HepG2 (cell line): ENCODE data around the gene VPREB3. TPM values are rescaled to one million over a fixed set of nuclear protein-coding genes. Genes with fewer than 3 reads are reported as not detected.

Source experiments
- ARID2 ChIP-seq: sonication (generic); formaldehyde crosslinking; IDR thresholded peaks from 2 replicates; pipeline ENCODE4 v1.8.1; 2022; ENCODE audit warnings: mild to moderate bottlenecking, missing genetic modification reagents, borderline replicate concordance
- BCL3 ChIP-seq: sonication (generic); formaldehyde crosslinking; IDR thresholded peaks from 2 replicates; pipeline ENCODE4 v1.5.1; 2020; ENCODE audit warnings: mild to moderate bottlenecking, missing genetic modification reagents, moderate library complexity
- HNRNPK ChIP-seq: fragments of 200-400 bp; formaldehyde crosslinking; IDR thresholded peaks from 2 replicates; pipeline ENCODE4 v1.6.1; 2018; ENCODE audit warnings: low read length, low read depth, moderate library complexity, mild to moderate bottlenecking; ENCODE audit not compliant: poor library complexity, severe bottlenecking
- HNRNPL ChIP-seq: fragments of 200-400 bp; formaldehyde crosslinking; IDR thresholded peaks from 2 replicates; pipeline ENCODE4 v1.6.1; 2017; ENCODE audit warnings: mild to moderate bottlenecking, low read depth, low read length
- KDM2A ChIP-seq: sonication (generic); formaldehyde crosslinking; IDR thresholded peaks from 2 replicates; pipeline ENCODE4 v1.4.0; 2020; ENCODE audit warnings: low read depth, missing genetic modification reagents, borderline replicate concordance
- LBX2 ChIP-seq: sonication (generic); formaldehyde crosslinking; IDR thresholded peaks from 2 replicates; pipeline ENCODE4 v1.5.0; 2020; ENCODE audit warnings: missing genetic modification reagents, mild to moderate bottlenecking, borderline replicate concordance
- LRRFIP1 ChIP-seq: sonication (generic); formaldehyde crosslinking; conservative IDR thresholded peaks from 2 replicates; pipeline ENCODE4 v1.4.0; 2020; ENCODE audit warnings: missing genetic modification reagents
- MAFF ChIP-seq: IDR thresholded peaks from 2 replicates; pipeline ENCODE4 v1.6.1; 2011; ENCODE audit warnings: low read depth, low read length, improper control_type of control experiment
- NR2F6 ChIP-seq, 2 experiments: IDR thresholded peaks; 2 replicates each; pipeline ENCODE4 v1.6.1; 2016; ENCODE audit warnings: antibody characterized with exemption in 1 of 2, mild to moderate bottlenecking in 1 of 2
- PHF5A ChIP-seq: IDR thresholded peaks from one replicate; pipeline ENCODE4 v1.6.1; 2018; ENCODE audit warnings: low read depth, missing genetic modification reagents; ENCODE audit not compliant: unreplicated experiment
- SP4 ChIP-seq: sonication (generic); formaldehyde crosslinking; IDR thresholded peaks from 2 replicates; pipeline ENCODE4 v1.8.1; 2023; ENCODE audit warnings: mild to moderate bottlenecking, missing genetic modification reagents
- TAF15 ChIP-seq: fragments of 200-400 bp; formaldehyde crosslinking; IDR thresholded peaks from one replicate; pipeline ENCODE4 v1.6.1; 2018; ENCODE audit warnings: mild to moderate bottlenecking, low read depth, low read length; ENCODE audit not compliant: poor library complexity, severe bottlenecking
- TEAD2 ChIP-seq: sonication (generic); formaldehyde crosslinking; IDR thresholded peaks from 2 replicates; pipeline ENCODE4 v1.9.0; 2021; ENCODE audit warnings: missing genetic modification reagents
- ZNF10 ChIP-seq: sonication (generic); formaldehyde crosslinking; IDR thresholded peaks from 2 replicates; pipeline ENCODE4 v1.4.0; 2020; ENCODE audit warnings: mild to moderate bottlenecking, low read depth, missing genetic modification reagents, borderline replicate concordance
- ZNF543 ChIP-seq: sonication (generic); formaldehyde crosslinking; IDR thresholded peaks from 2 replicates; pipeline ENCODE4 v1.4.0; 2020; ENCODE audit warnings: mild to moderate bottlenecking, missing genetic modification reagents
- ZNF550 ChIP-seq: sonication (generic); formaldehyde crosslinking; IDR thresholded peaks from 2 replicates; pipeline ENCODE4 v1.4.0; 2020; ENCODE audit warnings: mild to moderate bottlenecking, missing genetic modification reagents, borderline replicate concordance
- ZNF577 ChIP-seq: sonication (generic); formaldehyde crosslinking; IDR thresholded peaks from 2 replicates; pipeline ENCODE4 v1.4.0; 2020; ENCODE audit warnings: mild to moderate bottlenecking, low read depth, missing genetic modification reagents, borderline replicate concordance
- polyA plus RNA-seq, 8 experiments: library from polyadenylated mRNA; depleted of rRNA in 3 of 8; stranded (reverse) in 7 of 8; unstranded in 1 of 8; fragments of >200 nt; fragmentation: Illumina TruSeq in 4 of 8; extraction: Trizol in 4 of 8; gene quantifications; 2 replicates each; pipeline versions ENCODE4 v1.2.1 to v1.2.3, GENCODE V29; 2011 to 2016; ENCODE audit warnings: low read depth in 4 of 8, missing spikeins in 1 of 8, mixed read lengths in 1 of 8; ENCODE audit not compliant: insufficient read depth in 1 of 8
- total RNA-seq, 5 experiments: library from RNA; depleted of rRNA; stranded (reverse); fragments of >200 nt; fragmentation: Illumina TruSeq; extraction: Trizol; gene quantifications; 2 replicates each; pipeline ENCODE4 v1.2.3, GENCODE V29; 2016; ENCODE audit warnings: low read depth in 1 of 5
- TF ChIP-seq, protein P1 (sequence below): sonication (generic); formaldehyde crosslinking; IDR thresholded peaks from 2 replicates; pipeline ENCODE4 v1.4.0; 2020; ENCODE audit warnings: missing genetic modification reagents, low read depth, mild to moderate bottlenecking, borderline replicate concordance
- TF ChIP-seq, protein P2 (sequence below): IDR thresholded peaks from 2 replicates; pipeline ENCODE4 v1.6.1; 2016; ENCODE audit warnings: low read depth
- TF ChIP-seq, protein P3 (sequence below): sonication (generic); formaldehyde crosslinking; IDR thresholded peaks from 2 replicates; pipeline ENCODE4 v1.4.0; 2020; ENCODE audit warnings: mild to moderate bottlenecking, low read depth, missing genetic modification reagents

The VPREB3 gene
- total and polyA plus RNA-seq, 2 of the 13 experiments (the other 11 are each of a cell fraction or from before 2014, with no cell fraction given), result 0.22 TPM; not detected in 1

- TF ChIP-seq BCL3 (CRISPR knock-in tag), result no peak; the same call in 1 of the 2 replicates
- TF ChIP-seq, protein P1, sequence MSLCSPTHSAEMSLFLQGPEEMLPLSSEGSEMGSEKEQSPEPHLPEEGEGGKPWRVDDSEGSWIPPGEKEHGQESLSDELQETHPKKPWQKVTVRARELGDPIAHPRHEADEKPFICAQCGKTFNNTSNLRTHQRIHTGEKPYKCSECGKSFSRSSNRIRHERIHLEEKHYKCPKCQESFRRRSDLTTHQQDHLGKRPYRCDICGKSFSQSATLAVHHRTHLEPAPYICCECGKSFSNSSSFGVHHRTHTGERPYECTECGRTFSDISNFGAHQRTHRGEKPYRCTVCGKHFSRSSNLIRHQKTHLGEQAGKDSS, result no peak; the same call in 1 of the 2 replicates
- TF ChIP-seq, protein P2, sequence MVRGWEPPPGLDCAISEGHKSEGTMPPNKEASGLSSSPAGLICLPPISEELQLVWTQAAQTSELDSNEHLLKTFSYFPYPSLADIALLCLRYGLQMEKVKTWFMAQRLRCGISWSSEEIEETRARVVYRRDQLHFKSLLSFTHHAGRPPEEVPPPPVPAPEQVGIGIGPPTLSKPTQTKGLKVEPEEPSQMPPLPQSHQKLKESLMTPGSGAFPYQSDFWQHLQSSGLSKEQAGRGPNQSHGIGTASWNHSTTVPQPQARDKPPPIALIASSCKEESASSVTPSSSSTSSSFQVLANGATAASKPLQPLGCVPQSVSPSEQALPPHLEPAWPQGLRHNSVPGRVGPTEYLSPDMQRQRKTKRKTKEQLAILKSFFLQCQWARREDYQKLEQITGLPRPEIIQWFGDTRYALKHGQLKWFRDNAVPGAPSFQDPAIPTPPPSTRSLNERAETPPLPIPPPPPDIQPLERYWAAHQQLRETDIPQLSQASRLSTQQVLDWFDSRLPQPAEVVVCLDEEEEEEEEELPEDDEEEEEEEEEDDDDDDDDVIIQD, result no peak
- no peak for TF ChIP-seq LRRFIP1 (CRISPR knock-in tag)
- TF ChIP-seq, protein P3, sequence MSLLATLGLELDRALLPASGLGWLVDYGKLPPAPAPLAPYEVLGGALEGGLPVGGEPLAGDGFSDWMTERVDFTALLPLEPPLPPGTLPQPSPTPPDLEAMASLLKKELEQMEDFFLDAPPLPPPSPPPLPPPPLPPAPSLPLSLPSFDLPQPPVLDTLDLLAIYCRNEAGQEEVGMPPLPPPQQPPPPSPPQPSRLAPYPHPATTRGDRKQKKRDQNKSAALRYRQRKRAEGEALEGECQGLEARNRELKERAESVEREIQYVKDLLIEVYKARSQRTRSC (CRISPR knock-in tag), result no peak
- no peak for TF ChIP-seq LBX2 (CRISPR knock-in tag)
- TF ChIP-seq KDM2A, result 0 out of 2 replicates have a peak, but pooled peaks have one; percentile 23
- TF ChIP-seq ZNF550 (CRISPR knock-in tag), result no peak
- no peak for TF ChIP-seq MAFF
- no peak for TF ChIP-seq ARID2
- no peak; the same call in 1 of the 2 replicates for TF ChIP-seq SP4 (CRISPR knock-in tag)
- TF ChIP-seq TAF15, result no peak
- peak; percentile 8; the same call in 1 of the 2 replicates for TF ChIP-seq NR2F6 (IDR thresholded peaks at IDR 0.05)
- no peak for TF ChIP-seq NR2F6 (CRISPR knock-in tag; IDR thresholded peaks at IDR 0.05)
- TF ChIP-seq PHF5A (CRISPR knock-in tag), result no peak
- no peak for TF ChIP-seq ZNF10 (CRISPR knock-in tag)
- TF ChIP-seq ZNF543 (CRISPR knock-in tag), result no peak
- 0 out of 2 replicates have a peak, but pooled peaks have one; percentile 30 for TF ChIP-seq HNRNPL
- TF ChIP-seq TEAD2 (CRISPR knock-in tag), result no peak
- TF ChIP-seq ZNF577 (CRISPR knock-in tag), result no peak
- TF ChIP-seq HNRNPK, result no peak
Observed at GRCh38 chr22:23783265-23784150, 29.3 kb upstream of the VPREB3 start (continued).
